Measurements from ENCODE around the gene PIBF1. TPM values are rescaled to one million over a fixed set of nuclear protein-coding genes. Genes with fewer than 3 reads are reported as not detected.
"Not testable (repeated sequence)": the region's sequence is repeated elsewhere in the genome, so short reads cannot be mapped to it uniquely, and the experiment has no call there.

PIBF1 gene
- total RNA-seq, 2 experiments from 2014 or later: 30.0 to 32.0 TPM

GRCh38 chr13:72788831-72789230 is 6.9 kb downstream of the PIBF1 start:
- H3K4me1 Mint-ChIP-seq: peaks cover 25% of the 10 kb centered on the region
- H3K9me3 Mint-ChIP-seq: peaks cover 6% of the 10 kb centered on the region
- peaks cover 44% of the 10 kb centered on the region for H3K36me3 Mint-ChIP-seq (ENCODE audit: low read depth)
- ChIA-PET CTCF (interaction anchor here (0.7 to 1.2 kb wide), 4 partner anchors 12 to 136 kb away, joined by 3 read pairs; no protein-coding TSS in a partner anchor), POLR2A (interaction anchor here (0.7 kb wide), 1 partner anchor 765 kb away, joined by 3 read pairs; no protein-coding TSS in a partner anchor)
- H3K4me3 Mint-ChIP-seq: no peak overlapping the region
- no peak overlapping the region for H3K27ac Mint-ChIP-seq
- H3K27me3 Mint-ChIP-seq: no peaks in the 10 kb centered on the region
- DNase-seq: no peak

GRCh38 chr13:72792640-72793039 is 10.7 kb downstream of the PIBF1 start:
- peaks cover 7% of the 10 kb centered on the region for H3K4me1 Mint-ChIP-seq
- peaks cover 54% of the 10 kb centered on the region for H3K36me3 Mint-ChIP-seq (ENCODE audit: low read depth)
- CTCF ChIA-PET: no interaction called here

GRCh38 chr13:72798817-72799216 is 16.9 kb downstream of the PIBF1 start:
- Mint-ChIP-seq H3K4me3 (no peak overlapping the region), H3K4me1 (peaks cover 5% of the 10 kb centered on the region), H3K36me3 (ENCODE audit: low read depth) (peaks cover 65% of the 10 kb centered on the region), H3K27me3 (no peaks in the 10 kb centered on the region), H3K9me3 (peaks cover 4% of the 10 kb centered on the region), H3K27ac (no peak overlapping the region)
- CTCF ChIA-PET: interaction anchor here (1.2 kb wide), 1 partner anchor 12 kb away, joined by 3 read pairs; no protein-coding TSS in a partner anchor
- DNase-seq: no peak
- POLR2A ChIA-PET: no interaction called here

More at GRCh38 chr13:72792640-72793039, 10.7 kb downstream of the PIBF1 start:
- no peak overlapping the region for H3K27ac Mint-ChIP-seq
- POLR2A ChIA-PET: no interaction called here
- no peaks in the 10 kb centered on the region for H3K27me3 Mint-ChIP-seq
- H3K4me3 Mint-ChIP-seq: no peak overlapping the region
- DNase-seq: no peak
- peaks cover 9% of the 10 kb centered on the region for H3K9me3 Mint-ChIP-seq

DNA sequence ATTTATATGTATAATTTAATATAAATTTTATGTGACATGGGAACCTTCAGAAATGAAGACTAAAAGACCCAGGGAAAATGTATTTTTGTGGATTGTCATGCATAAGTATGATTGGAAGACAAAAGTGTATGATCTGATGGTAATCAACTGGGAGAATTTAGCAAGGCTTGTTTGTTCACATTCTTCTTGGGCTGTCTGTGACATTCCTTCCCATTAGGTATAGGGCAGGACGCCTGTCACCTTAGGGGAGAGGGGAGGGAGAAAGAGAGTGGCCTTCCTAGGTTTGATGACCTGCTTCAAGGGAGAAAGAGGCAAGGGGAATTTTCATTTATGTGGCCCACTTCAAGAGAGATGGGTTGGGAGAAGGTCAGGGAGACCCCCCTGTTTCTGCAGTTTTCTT is 22.4 kb downstream of the PIBF1 start:
- peaks cover 64% of the 10 kb centered on the region for H3K36me3 Mint-ChIP-seq (ENCODE audit: low read depth)
- POLR2A ChIA-PET: no interaction called here
- CTCF ChIA-PET: no interaction called here

DNA sequence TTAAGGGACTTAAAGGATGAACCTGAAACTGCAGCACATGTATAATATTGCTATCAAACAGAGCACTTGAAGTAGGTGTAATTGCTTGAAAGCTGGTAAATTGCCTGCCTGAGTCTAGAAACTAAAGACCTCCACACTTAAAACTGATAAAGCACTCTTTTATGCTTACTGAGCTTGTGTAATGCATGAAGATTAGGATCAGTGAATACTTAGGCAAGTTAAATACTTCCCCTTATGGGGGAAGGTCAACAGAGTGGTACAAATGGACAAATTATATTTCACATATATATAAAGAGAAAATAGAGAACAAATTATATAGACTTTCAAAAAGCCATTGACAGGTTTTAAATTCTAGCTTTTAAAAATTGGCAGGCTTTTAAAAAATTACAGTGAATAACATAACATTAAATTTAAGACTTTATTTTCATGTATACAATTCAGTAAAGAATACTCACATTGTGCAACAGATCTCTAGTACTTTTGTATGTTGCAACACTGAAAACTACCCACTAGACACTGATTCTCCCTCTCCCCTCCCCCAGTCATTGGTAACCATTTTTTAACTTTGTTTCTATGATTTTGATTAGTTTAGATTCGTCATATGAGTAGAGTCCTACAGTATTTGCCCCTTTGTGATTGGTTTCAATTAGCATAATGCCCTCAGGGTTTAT is 23.9 kb downstream of the PIBF1 start:
- Mint-ChIP-seq H3K27ac (no peak overlapping the region), H3K36me3 (ENCODE audit: low read depth) (peaks cover 54% of the 10 kb centered on the region), H3K4me1 (peaks cover 2% of the 10 kb centered on the region), H3K9me3 (peaks cover 7% of the 10 kb centered on the region), H3K27me3 (no peaks in the 10 kb centered on the region), H3K4me3 (no peak overlapping the region)
- DNase-seq: no peak
- ChIA-PET POLR2A (interaction anchor here (0.6 kb wide), 1 partner anchor 19 kb away, joined by 3 read pairs; no protein-coding TSS in a partner anchor), CTCF (interaction anchor here (0.8 kb wide), 1 partner anchor 18 kb away, joined by 3 read pairs; no protein-coding TSS in a partner anchor)

More for the DNA sequence above, 22.4 kb downstream of the PIBF1 start:
- DNase-seq: no peak
- Mint-ChIP-seq H3K27me3 (no peaks in the 10 kb centered on the region), H3K9me3 (peaks cover 7% of the 10 kb centered on the region), H3K4me1 (peaks cover 3% of the 10 kb centered on the region), H3K27ac (no peak overlapping the region), H3K4me3 (no peak overlapping the region)

DNA sequence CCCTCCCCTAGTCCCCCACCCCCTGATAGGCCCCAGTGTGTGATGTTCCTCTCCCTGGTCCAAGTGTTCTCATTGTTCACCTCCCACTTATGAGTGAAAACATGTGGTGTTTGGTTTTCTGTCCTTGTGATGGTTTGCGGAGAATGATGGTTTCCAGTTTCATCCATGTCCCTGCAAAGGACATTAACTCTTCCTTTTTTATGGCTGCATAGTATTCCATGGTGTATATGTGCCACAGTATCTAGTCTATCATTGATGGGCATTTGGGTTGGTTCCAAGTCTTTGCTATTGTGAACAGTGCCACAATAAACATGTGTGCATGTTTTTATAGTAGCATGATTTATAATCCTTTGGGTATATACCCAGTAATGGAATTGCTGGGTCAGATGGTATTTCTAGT is 24.6 kb downstream of the PIBF1 start:
- POLR2A ChIA-PET, H3K9me3 Mint-ChIP-seq, H3K4me1 Mint-ChIP-seq, H3K27me3 Mint-ChIP-seq, DNase-seq, H3K27ac Mint-ChIP-seq, H3K4me3 Mint-ChIP-seq, CTCF ChIA-PET: not testable (repeated sequence)
- H3K36me3 Mint-ChIP-seq (ENCODE audit: low read depth): peaks cover 49% of the 10 kb centered on the region

DNA sequence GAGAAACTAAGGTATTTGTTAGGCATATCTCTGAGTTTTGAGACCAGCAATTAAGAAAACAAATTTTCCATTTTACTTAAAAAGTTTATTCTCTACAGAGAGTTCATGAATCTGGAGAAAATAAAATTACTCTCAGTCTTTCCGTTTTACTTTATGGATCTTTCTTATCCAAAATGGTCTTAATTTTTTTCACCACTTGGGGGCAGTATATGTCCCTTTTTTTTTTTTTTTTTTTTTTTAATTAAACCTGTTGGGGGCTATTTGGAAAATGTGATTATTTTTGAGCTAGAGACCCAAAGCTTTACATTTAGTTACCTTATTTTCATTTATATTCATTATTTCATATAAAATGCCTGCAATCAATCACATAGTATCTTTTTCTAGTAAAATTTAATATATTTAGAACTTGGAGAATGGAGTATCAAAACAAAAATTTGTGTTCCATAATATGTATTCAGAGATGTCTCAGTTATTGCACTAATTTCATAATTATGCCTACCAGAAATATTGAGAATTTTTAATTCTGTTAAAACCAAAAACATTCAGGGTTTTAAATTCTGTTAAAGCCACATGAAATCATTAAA is 27.1 kb downstream of the PIBF1 start:
- peaks cover 39% of the 10 kb centered on the region for H3K36me3 Mint-ChIP-seq (ENCODE audit: low read depth)
- ChIA-PET POLR2A (no interaction called here), CTCF (interaction anchor here (0.6 to 0.8 kb wide), 2 partner anchors 10 to 172 kb away, joined by 3 read pairs; no protein-coding TSS in a partner anchor)
- no peaks in the 10 kb centered on the region for H3K4me1 Mint-ChIP-seq
- no peaks in the 10 kb centered on the region for H3K27me3 Mint-ChIP-seq
- DNase-seq: no peak
- peaks cover 7% of the 10 kb centered on the region for H3K9me3 Mint-ChIP-seq
- no peak overlapping the region for H3K27ac Mint-ChIP-seq
- H3K4me3 Mint-ChIP-seq: no peak overlapping the region

DNA sequence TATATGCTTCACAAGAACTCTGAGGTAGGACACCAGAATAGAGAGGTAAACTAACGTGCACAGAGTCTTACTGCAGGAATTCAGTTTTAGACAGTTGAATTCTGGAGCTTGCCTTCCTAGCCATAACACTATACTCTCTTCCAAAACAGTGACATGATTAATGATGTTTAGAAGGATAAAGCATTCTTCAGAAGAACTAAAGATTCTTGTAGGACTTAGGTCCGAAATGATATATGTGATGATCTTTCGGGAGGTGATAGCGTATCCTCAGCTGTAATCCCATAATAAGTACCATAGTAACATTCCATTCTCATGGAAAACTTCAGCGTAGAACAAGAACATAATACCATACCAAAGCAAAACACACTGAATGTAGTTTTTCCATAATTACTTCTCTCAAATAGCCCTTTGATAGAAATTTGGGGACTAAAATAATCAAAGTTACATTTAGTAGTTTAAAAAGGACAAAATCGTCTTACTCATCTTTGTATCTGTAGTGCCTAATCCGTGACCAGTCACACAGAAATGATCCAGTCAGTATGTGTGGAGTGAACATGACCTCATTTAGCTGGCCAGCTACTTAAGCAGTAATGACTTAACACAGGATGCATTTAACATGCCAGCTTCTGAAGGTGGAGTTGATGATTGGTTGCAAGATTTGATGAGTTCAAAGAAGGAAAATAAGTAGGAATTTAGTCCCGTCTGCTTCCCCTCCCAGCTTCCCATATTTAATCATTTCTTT is 38.4 kb downstream of the PIBF1 start:
- POLR2A ChIA-PET: no interaction called here
- Mint-ChIP-seq H3K9me3 (no peaks in the 10 kb centered on the region), H3K4me3 (no peak overlapping the region), H3K4me1 (no peaks in the 10 kb centered on the region), H3K36me3 (ENCODE audit: low read depth) (peaks cover 35% of the 10 kb centered on the region), H3K27ac (no peak overlapping the region), H3K27me3 (no peaks in the 10 kb centered on the region)
- CTCF ChIA-PET: no interaction called here
- no peak for DNase-seq

DNA sequence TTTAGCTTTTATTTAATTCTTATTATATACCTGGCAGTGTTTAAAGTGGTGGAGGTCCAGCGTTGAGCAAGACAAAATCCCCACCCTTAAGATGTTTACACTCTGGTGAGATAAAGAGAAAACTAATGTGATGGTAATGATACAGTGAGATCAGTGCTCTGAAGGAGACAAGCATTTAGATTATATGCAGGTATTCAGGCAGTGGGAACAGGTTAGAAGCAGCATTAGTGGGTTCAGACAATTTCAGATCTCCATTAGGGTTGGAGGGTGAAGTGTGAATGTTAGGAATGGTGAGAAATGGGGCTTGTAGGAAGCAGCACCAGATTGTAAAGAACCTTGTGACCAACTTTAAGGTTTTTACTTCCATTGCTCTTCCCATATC is 39.0 kb downstream of the PIBF1 start:
- peaks cover 35% of the 10 kb centered on the region for H3K36me3 Mint-ChIP-seq (ENCODE audit: low read depth)
- ChIA-PET POLR2A (no interaction called here), CTCF (no interaction called here)
- H3K27me3 Mint-ChIP-seq: no peaks in the 10 kb centered on the region
- H3K27ac Mint-ChIP-seq: no peak overlapping the region
- H3K9me3 Mint-ChIP-seq: no peaks in the 10 kb centered on the region
- no peak overlapping the region for H3K4me3 Mint-ChIP-seq
- H3K4me1 Mint-ChIP-seq: no peaks in the 10 kb centered on the region
- DNase-seq: no peak

DNA sequence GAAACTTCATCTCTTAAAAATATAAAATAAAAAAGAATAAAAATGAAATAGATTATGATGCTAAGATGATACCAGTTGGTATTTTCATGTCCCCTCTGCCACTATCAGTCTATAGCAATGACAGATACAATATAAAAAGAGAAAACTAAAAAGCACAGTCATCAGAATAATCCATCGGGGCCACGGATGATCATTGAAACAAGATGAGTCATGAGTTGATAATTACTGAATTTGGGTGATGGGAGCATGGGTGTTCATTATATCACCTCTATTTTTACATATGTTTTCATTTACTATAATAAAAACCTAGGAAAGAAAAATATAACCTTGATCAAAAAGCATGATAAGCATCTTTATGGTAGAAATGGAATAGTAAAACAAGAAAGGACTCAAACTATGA is 41.1 kb downstream of the PIBF1 start:
- Mint-ChIP-seq H3K4me1 (no peaks in the 10 kb centered on the region), H3K4me3 (no peak overlapping the region), H3K27ac (no peak overlapping the region), H3K27me3 (no peaks in the 10 kb centered on the region), H3K9me3 (no peaks in the 10 kb centered on the region), H3K36me3 (ENCODE audit: low read depth) (peaks cover 42% of the 10 kb centered on the region)
- no peak for DNase-seq
- ChIA-PET CTCF (no interaction called here), POLR2A (no interaction called here)

DNA sequence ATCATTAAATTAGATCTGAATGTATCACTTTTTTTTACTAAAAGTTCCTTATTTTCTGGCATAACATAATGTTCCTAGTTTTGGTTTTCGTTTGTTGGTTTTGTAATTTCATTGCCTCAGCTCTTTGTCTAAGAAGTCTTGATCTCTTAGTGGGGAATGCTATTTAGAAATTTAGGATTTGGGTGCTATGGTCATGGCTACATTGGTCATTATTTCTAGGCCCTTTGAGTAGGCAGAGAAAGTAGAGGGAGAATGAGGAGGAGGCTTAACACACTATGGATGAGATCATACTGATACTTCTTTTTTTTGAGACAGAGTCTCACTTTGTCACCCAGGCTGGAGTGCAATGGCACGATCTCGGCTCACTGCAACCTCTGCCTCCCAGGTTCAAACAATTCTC is 41.8 kb downstream of the PIBF1 start:
- ChIA-PET CTCF (interaction anchor here (0.6 kb wide), 1 partner anchor 854 kb away, joined by 3 read pairs; no protein-coding TSS in a partner anchor), POLR2A (no interaction called here)
- no peak overlapping the region for H3K4me3 Mint-ChIP-seq
- no peak overlapping the region for H3K27ac Mint-ChIP-seq
- H3K27me3 Mint-ChIP-seq: no peaks in the 10 kb centered on the region
- no peaks in the 10 kb centered on the region for H3K4me1 Mint-ChIP-seq
- H3K9me3 Mint-ChIP-seq: no peaks in the 10 kb centered on the region
- DNase-seq: no peak
- peaks cover 45% of the 10 kb centered on the region for H3K36me3 Mint-ChIP-seq (ENCODE audit: low read depth)

GRCh38 chr13:72834601-72835000 is 52.7 kb downstream of the PIBF1 start:
- H3K27me3 Mint-ChIP-seq: no peaks in the 10 kb centered on the region
- POLR2A ChIA-PET: no interaction called here
- no peak overlapping the region for H3K27ac Mint-ChIP-seq
- peaks cover 39% of the 10 kb centered on the region for H3K36me3 Mint-ChIP-seq (ENCODE audit: low read depth)
- DNase-seq: no peak
- H3K9me3 Mint-ChIP-seq: peaks cover 2% of the 10 kb centered on the region
- CTCF ChIA-PET: no interaction called here
- peaks cover 11% of the 10 kb centered on the region for H3K4me1 Mint-ChIP-seq
- H3K4me3 Mint-ChIP-seq: no peak overlapping the region

DNA sequence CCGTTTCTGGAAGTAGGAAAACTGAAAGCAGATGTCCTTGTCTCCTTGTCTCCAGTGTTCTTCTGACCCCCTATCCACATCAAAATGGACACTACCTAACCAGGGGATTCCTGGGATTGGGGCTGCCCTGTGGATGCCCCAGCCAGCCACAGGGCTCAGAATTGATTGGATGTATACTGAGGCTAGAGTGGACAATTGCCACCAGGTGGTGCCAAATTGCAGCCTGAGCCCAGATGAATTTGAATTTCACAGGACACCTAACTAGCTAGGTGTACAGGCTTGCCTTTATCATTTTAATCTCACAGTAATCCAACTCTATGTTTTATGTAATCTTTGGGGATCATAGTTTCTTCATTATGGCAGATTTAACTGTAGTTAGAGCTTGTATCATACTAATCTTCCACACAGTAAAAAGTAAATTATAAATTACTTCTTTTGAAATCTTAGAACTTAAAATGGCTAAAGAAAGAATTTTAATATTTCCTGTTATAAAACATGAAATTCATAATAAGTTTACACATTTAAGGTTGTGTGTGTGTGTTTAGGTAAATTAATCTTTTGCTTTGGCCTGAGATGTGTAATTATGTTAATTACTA is 58.0 kb downstream of the PIBF1 start:
- ChIA-PET POLR2A (no interaction called here), CTCF (interaction anchor here (0.6 to 0.7 kb wide), 2 partner anchors 166 to 624 kb away, joined by 3 read pairs; no protein-coding TSS in a partner anchor)
- Mint-ChIP-seq H3K27me3 (no peaks in the 10 kb centered on the region), H3K36me3 (ENCODE audit: low read depth) (peaks cover 19% of the 10 kb centered on the region), H3K4me3 (no peak overlapping the region), H3K9me3 (no peaks in the 10 kb centered on the region), H3K27ac (no peak overlapping the region), H3K4me1 (no peaks in the 10 kb centered on the region)
- DNase-seq: peak; percentile 53
